SK-N-SH treated with all-trans-retinoic acid at 6 μM for 48 hours (cell line): ENCODE data around the gene SF3B6.

Source experiments
- ARNTL ChIP-seq: fragments of 450-650 bp; formaldehyde crosslinking; IDR thresholded peaks from 2 replicates; pipeline ENCODE4 v1.5.0; 2020; ENCODE audit warnings: low read depth, mild to moderate bottlenecking, moderate library complexity, borderline replicate concordance
- CREB5 ChIP-seq: fragments of 250-450 bp; sonication (Bioruptor Pico); IDR thresholded peaks from 2 replicates; pipeline ENCODE4 v1.5.1; 2020; ENCODE audit warnings: low read depth, mild to moderate bottlenecking, moderate library complexity
- PATZ1 ChIP-seq: fragments of 250-450 bp; sonication (Bioruptor Pico); IDR thresholded peaks from 2 replicates; pipeline ENCODE4 v1.8.0; 2020; ENCODE audit warnings: mild to moderate bottlenecking, moderate library complexity, borderline replicate concordance
- PPARA ChIP-seq: fragments of 250-450 bp; sonication (Bioruptor Pico); IDR thresholded peaks from 2 replicates; pipeline ENCODE4 v1.5.0; 2020; ENCODE audit warnings: mild to moderate bottlenecking, borderline replicate concordance
- RARB ChIP-seq: fragments of 250-450 bp; sonication (Bioruptor Pico); IDR thresholded peaks from 2 replicates; pipeline ENCODE4 v1.8.0; 2021; ENCODE audit warnings: mild to moderate bottlenecking, moderate library complexity
- TOX ChIP-seq: fragments of 250-450 bp; sonication (Bioruptor Pico); IDR thresholded peaks from 2 replicates; pipeline ENCODE4 v1.8.0; 2021; ENCODE audit warnings: mild to moderate bottlenecking, moderate library complexity, borderline replicate concordance
- ZNF565 ChIP-seq: fragments of 450-650 bp; formaldehyde crosslinking; conservative IDR thresholded peaks from 2 replicates; pipeline ENCODE4 v1.5.0; 2020; ENCODE audit warnings: low read depth, mild to moderate bottlenecking, moderate library complexity
- ZNF70 ChIP-seq: fragments of 450-650 bp; formaldehyde crosslinking; IDR thresholded peaks from 2 replicates; pipeline ENCODE4 v1.5.0; 2020; ENCODE audit warnings: mild to moderate bottlenecking, moderate library complexity

- TF ChIP-seq TOX (CRISPR knock-in tag) (no peak), RARB (CRISPR knock-in tag) (no peak), ZNF565 (CRISPR knock-in tag) (no peak), ARNTL (CRISPR knock-in tag) (no peak), PATZ1 (no peak), PPARA (CRISPR knock-in tag) (no peak), ZNF70 (no peak), CREB5 (CRISPR knock-in tag) (no peak)
These were observed 9.0 kb upstream of the SF3B6 start for GRCh38 chr2:24085200-24085489.
